ENCODE measurements around the gene NOX5.

GRCh38 chr15:68997050-68997449, 17.4 kb upstream of the NOX5 start:
- TF ChIP-seq POLR2A (IDR thresholded peaks at IDR 0.05) (no peak), EP300 (IDR thresholded peaks at IDR 0.05; ENCODE audit: low read depth) (no peak)
